Mammary epithelial cell (primary cell): Measurements from ENCODE around the gene SPTSSA.

Experiments
- CTCF ChIP-seq, 2 donors: IDR thresholded peaks in 1 of 2; conservative IDR thresholded peaks in 1 of 2; 2 replicates each; pipeline ENCODE4 v1.5.1; 2011 to 2012; ENCODE audit warnings: inconsistent platforms in 2 of 2, low read length in 2 of 2, mild to moderate bottlenecking in 2 of 2, control low read depth in 1 of 2, low read depth in 1 of 2; ENCODE audit not compliant: insufficient read depth in 1 of 2; ENCODE audit errors: extremely low read depth in 1 of 2
- EZH2 ChIP-seq: IDR thresholded peaks from 2 replicates; pipeline ENCODE4 v1.6.1; 2012; ENCODE audit warnings: low read length, inconsistent platforms, borderline replicate concordance

- TF ChIP-seq CTCF (conservative IDR thresholded peaks at IDR 0.05 in 1 of 2, IDR thresholded peaks at IDR 0.05 in 1 of 2; ENCODE audit: extremely low read depth in 1 of 2, insufficient read depth in 1 of 2, low read depth in 1 of 2, low read length in 2 of 2): no peak
- TF ChIP-seq EZH2: no peak
Measured at GRCh38 chr14:34383839-34384238, 78.2 kb downstream of the SPTSSA start.
